H1 (cell line): Measurements from ENCODE around the gene GSTO1. TPM values are rescaled to one million over a fixed set of nuclear protein-coding genes. Genes with fewer than 3 reads are reported as not detected.

Experiments
- CTCF ChIA-PET: fragments of 300-600 bp; sonication (Branson Sonifier 250); formaldehyde crosslinking; loops from one replicate; lab custom pipeline; 2021; ENCODE audit not compliant: partially characterized antibody; lab: Charles Lee
- POLR2A ChIA-PET: fragments of 300-600 bp; sonication (Branson Sonifier 250); formaldehyde crosslinking; loops from one replicate; lab custom pipeline; 2021; ENCODE audit warnings: inconsistent platforms; ENCODE audit not compliant: partially characterized antibody; lab: Charles Lee
- DNase-seq, 2 experiments: peaks; one replicate each; pipeline versions ENCODE4 v3.0.0 to v3.0.0-alpha.2; 2010 to 2022; ENCODE audit warnings: low spot score in 2 of 2, low read depth in 1 of 2, mixed read lengths in 1 of 2
- FAIRE-seq: peaks from 2 replicates; lab custom pipeline; 2011; peaks lifted over from hg19 to GRCh38; lab: Jason Lieb, UNC
- H2AFZ ChIP-seq: 2 replicates; pipeline ENCODE4 v1.8.1; 2012; ENCODE audit warnings: low read length, inconsistent platforms
- H2AK5ac ChIP-seq: 2 replicates; pipeline ENCODE4 v1.6.1; 2013; ENCODE audit warnings: low read depth, low read length
- H2BK120ac ChIP-seq: replicated peaks from 2 replicates; pipeline ENCODE3; 2013; ENCODE audit warnings: low read depth, low read length, inconsistent platforms
- H2BK12ac ChIP-seq: 2 replicates; pipeline ENCODE4 v1.6.1; 2013; ENCODE audit warnings: low read depth, low read length
- H2BK15ac ChIP-seq: 2 replicates; pipeline ENCODE4 v1.6.1; 2013; ENCODE audit warnings: low read length
- H2BK20ac ChIP-seq: 2 replicates; pipeline ENCODE4 v1.6.1; 2013; ENCODE audit warnings: low read length
- H2BK5ac ChIP-seq: 2 replicates; pipeline ENCODE4 v1.6.1; 2013; ENCODE audit warnings: low read depth, low read length
- H3K14ac ChIP-seq: 2 replicates; pipeline ENCODE4 v1.6.1; 2013; ENCODE audit warnings: inconsistent platforms; ENCODE audit not compliant: insufficient read length
- H3K18ac ChIP-seq: 2 replicates; pipeline ENCODE4 v1.6.1; 2013; ENCODE audit warnings: low read length; ENCODE audit errors: extremely low read depth
- H3K23ac ChIP-seq: 2 replicates; pipeline ENCODE4 v1.6.1; 2013; ENCODE audit warnings: inconsistent platforms; ENCODE audit not compliant: insufficient read length
- H3K23me2 ChIP-seq: 2 replicates; pipeline ENCODE4 v1.6.1; 2013; ENCODE audit warnings: low read depth, low read length
- H3K27ac ChIP-seq: 2 replicates; pipeline ENCODE4 v1.6.1; 2011; ENCODE audit warnings: low read depth, low read length, inconsistent platforms
- H3K27me3 ChIP-seq, 4 experiments: replicated peaks in 1 of 4; 1 replicate in 1 of 4; 2 replicates in 3 of 4; pipeline versions ENCODE4 v1.6.1 to v1.8.1; 2011 to 2013; ENCODE audit warnings: low read length in 3 of 4, mild to moderate bottlenecking in 3 of 4, inconsistent platforms in 2 of 4, mixed read lengths in 2 of 4, moderate library complexity in 1 of 4; ENCODE audit not compliant: control insufficient read depth in 3 of 4, insufficient read depth in 3 of 4; ENCODE audit errors: extremely low read depth in 1 of 4
- H3K36me3 ChIP-seq, 4 experiments: 2 replicates each; pipeline versions ENCODE4 v1.6.1 to v1.8.1; 2011 to 2013; ENCODE audit warnings: mild to moderate bottlenecking in 4 of 4, low read length in 3 of 4, moderate library complexity in 2 of 4, control low read depth in 1 of 4, inconsistent platforms in 1 of 4; ENCODE audit not compliant: insufficient read depth in 4 of 4, control insufficient read depth in 2 of 4
- H3K4ac ChIP-seq: replicated peaks from 2 replicates; pipeline ENCODE3; 2013; ENCODE audit warnings: low read length, low read depth, mixed read lengths, inconsistent platforms; ENCODE audit not compliant: insufficient read length
- H3K4me1 ChIP-seq, 4 experiments: replicated peaks in 1 of 4; 1 replicate in 1 of 4; 2 replicates in 3 of 4; pipeline versions ENCODE4 v1.6.1 to v1.8.1; 2011 to 2013; ENCODE audit warnings: low read length in 3 of 4, inconsistent platforms in 2 of 4, mixed read lengths in 1 of 4; ENCODE audit not compliant: insufficient read depth in 4 of 4, control insufficient read depth in 3 of 4
- H3K4me2 ChIP-seq, 2 experiments: 2 replicates each; pipeline versions ENCODE4 v1.6.1 to v1.8.1; 2011 to 2013; ENCODE audit warnings: low read depth in 2 of 2, low read length in 2 of 2, control low read depth in 1 of 2, inconsistent platforms in 1 of 2, mild to moderate bottlenecking in 1 of 2; ENCODE audit not compliant: insufficient read depth in 1 of 2
- H3K4me3 ChIP-seq, 4 experiments: fragments of 200-600, 300-600 bp in 1 of 4; sonication (generic), shearing (Covaris generic), sonication (Bioruptor Twin) in 1 of 4; 2 replicates each; pipeline versions ENCODE4 v1.5.1 to v1.8.1; 2011 to 2016; ENCODE audit warnings: low read length in 4 of 4, low read depth in 3 of 4, control low read depth in 2 of 4, inconsistent platforms in 2 of 4, mild to moderate bottlenecking in 2 of 4, mixed read lengths in 1 of 4, moderate library complexity in 1 of 4; ENCODE audit not compliant: insufficient read depth in 2 of 4; ENCODE audit errors: extremely low read depth in 1 of 4
- H3K56ac ChIP-seq: replicated peaks from 2 replicates; pipeline ENCODE3; 2013; ENCODE audit warnings: low read depth, mild to moderate bottlenecking, mixed read lengths, low read length, inconsistent platforms; ENCODE audit not compliant: insufficient read length
- H3K79me1 ChIP-seq: 2 replicates; pipeline ENCODE4 v1.6.1; 2013; ENCODE audit warnings: low read depth, low read length, control low read depth
- H3K79me2 ChIP-seq, 2 experiments: 2 replicates each; pipeline versions ENCODE4 v1.6.1 to v1.8.1; 2012 to 2013; ENCODE audit warnings: low read length in 2 of 2, mild to moderate bottlenecking in 2 of 2, inconsistent platforms in 1 of 2; ENCODE audit not compliant: insufficient read depth in 2 of 2, control insufficient read depth in 1 of 2
- H3K9ac ChIP-seq, 4 experiments: replicated peaks in 1 of 4; 1 replicate in 1 of 4; 2 replicates in 3 of 4; pipeline versions ENCODE4 v1.6.1 to v1.8.1; 2011 to 2013; ENCODE audit warnings: low read depth in 3 of 4, low read length in 3 of 4, control low read depth in 2 of 4, mild to moderate bottlenecking in 2 of 4, moderate library complexity in 2 of 4, inconsistent platforms in 1 of 4; ENCODE audit errors: extremely low read depth in 1 of 4
- H3K9me3 ChIP-seq, 2 experiments: 2 replicates each; pipeline versions ENCODE4 v1.6.1 to v1.8.1; 2012 to 2013; ENCODE audit warnings: mild to moderate bottlenecking in 2 of 2, moderate library complexity in 2 of 2, control low read depth in 1 of 2, inconsistent platforms in 1 of 2, low read depth in 1 of 2, low read length in 1 of 2, mixed read lengths in 1 of 2; ENCODE audit not compliant: insufficient read depth in 2 of 2
- H4K20me1 ChIP-seq, 2 experiments: replicated peaks in 1 of 2; 2 replicates each; pipeline versions ENCODE3 to v1.8.1; 2011 to 2013; ENCODE audit warnings: inconsistent platforms in 2 of 2, low read length in 2 of 2, mild to moderate bottlenecking in 1 of 2; ENCODE audit not compliant: insufficient read depth in 2 of 2, control insufficient read depth in 1 of 2
- H4K5ac ChIP-seq: 2 replicates; pipeline ENCODE4 v1.6.1; 2013; ENCODE audit warnings: low read length, low read depth, mixed read lengths, inconsistent platforms; ENCODE audit not compliant: insufficient read length
- H4K8ac ChIP-seq: 2 replicates; pipeline ENCODE4 v1.8.0; 2013; ENCODE audit warnings: mild to moderate bottlenecking, moderate library complexity, low read length, inconsistent platforms; ENCODE audit not compliant: insufficient read depth; ENCODE audit errors: extremely low read depth
- H4K91ac ChIP-seq: replicated peaks from 2 replicates; pipeline ENCODE3; 2013; ENCODE audit warnings: low read length, mixed read lengths, inconsistent platforms; ENCODE audit not compliant: insufficient read length
- ASH2L ChIP-seq: fragments of 200-600, 300-600 bp; sonication (generic); IDR thresholded peaks from one replicate; pipeline ENCODE4 v1.7.1; 2017; ENCODE audit warnings: low read length
- BRCA1 ChIP-seq: IDR thresholded peaks from 2 replicates; pipeline ENCODE4 v1.6.1; 2012; ENCODE audit warnings: low read depth, low read length, improper control_type of control experiment
- KDM1A ChIP-seq: fragments of 200-600, 300-600 bp; sonication (generic); IDR thresholded peaks from 2 replicates; pipeline ENCODE4 v1.7.1; 2016; ENCODE audit warnings: mild to moderate bottlenecking, low read length, borderline replicate concordance
- KDM4A ChIP-seq: IDR thresholded peaks from one replicate; pipeline ENCODE4 v1.7.1; 2012; ENCODE audit warnings: low read depth, mild to moderate bottlenecking, moderate library complexity, low read length, inconsistent platforms; ENCODE audit not compliant: severe bottlenecking
- KDM5A ChIP-seq: fragments of 200-600 bp; IDR thresholded peaks from 2 replicates; pipeline ENCODE4 v1.7.1; 2012; ENCODE audit warnings: mild to moderate bottlenecking, low read length, inconsistent platforms, mixed read lengths
- RFX5 ChIP-seq: IDR thresholded peaks from 2 replicates; pipeline ENCODE4 v1.6.1; 2011; ENCODE audit warnings: low read depth, low read length, improper control_type of control experiment, borderline replicate concordance
- RNF2 ChIP-seq: fragments of 200-900, 300-1000 bp; sonication (generic); IDR thresholded peaks from 2 replicates; pipeline ENCODE4 v1.7.1; 2016; ENCODE audit warnings: borderline replicate concordance, low read depth, mild to moderate bottlenecking, antibody characterized with exemption, low read length; ENCODE audit not compliant: poor library complexity, severe bottlenecking; ENCODE audit errors: missing control alignments
- TBP ChIP-seq: IDR thresholded peaks from 2 replicates; pipeline ENCODE4 v1.6.1; 2011; ENCODE audit warnings: low read depth, low read length, improper control_type of control experiment
- WGBS, 2 experiments: shearing (Covaris generic) in 1 of 2; methylation state at CpG; one replicate each; pipeline versions ENCODE4 v1.1.6 to v1.1.7; 2013 to 2015; ENCODE audit warnings: low lambda C conversion rate in 2 of 2, mixed read lengths in 2 of 2, inconsistent platforms in 1 of 2, low coverage in 1 of 2, missing lambda C conversion rate in 1 of 2; ENCODE audit not compliant: insufficient replicate concordance in 2 of 2, insufficient coverage in 1 of 2, insufficient read length in 1 of 2; ENCODE audit errors: extremely low coverage in 1 of 2, missing lambda C conversion rate in 1 of 2; 5-methylcytosine and 5-hydroxymethylcytosine counted together
- polyA plus RNA-seq, 7 experiments: library from polyadenylated mRNA; depleted of rRNA in 3 of 7; stranded (reverse) in 5 of 7; unstranded in 2 of 7; fragments of >200 nt in 5 of 7; fragments of 200-250 nt in 2 of 7; gene quantifications; 1 replicate in 5 of 7; 2 replicates in 1 of 7; 4 replicates in 1 of 7; pipeline versions ENCODE4 v1.2.1 to v1.2.3, GENCODE V29; 2011 to 2013; ENCODE audit warnings: missing spikeins in 2 of 7, mixed read lengths in 2 of 7
- total RNA-seq: library from RNA; stranded (reverse); fragmentation: NEBNext Ultra II Directional; extraction: Animal tissue kit (Norgen Biotek cat#: 25700); gene quantifications from 2 replicates; pipeline ENCODE4 v1.2.1, GENCODE V29; 2021

The GSTO1 gene
- total and polyA plus RNA-seq, 2 of the 8 experiments (the other 6 are each of a cell fraction or from before 2014, with no cell fraction given) = 22.4 to 32.5 TPM

DNA sequence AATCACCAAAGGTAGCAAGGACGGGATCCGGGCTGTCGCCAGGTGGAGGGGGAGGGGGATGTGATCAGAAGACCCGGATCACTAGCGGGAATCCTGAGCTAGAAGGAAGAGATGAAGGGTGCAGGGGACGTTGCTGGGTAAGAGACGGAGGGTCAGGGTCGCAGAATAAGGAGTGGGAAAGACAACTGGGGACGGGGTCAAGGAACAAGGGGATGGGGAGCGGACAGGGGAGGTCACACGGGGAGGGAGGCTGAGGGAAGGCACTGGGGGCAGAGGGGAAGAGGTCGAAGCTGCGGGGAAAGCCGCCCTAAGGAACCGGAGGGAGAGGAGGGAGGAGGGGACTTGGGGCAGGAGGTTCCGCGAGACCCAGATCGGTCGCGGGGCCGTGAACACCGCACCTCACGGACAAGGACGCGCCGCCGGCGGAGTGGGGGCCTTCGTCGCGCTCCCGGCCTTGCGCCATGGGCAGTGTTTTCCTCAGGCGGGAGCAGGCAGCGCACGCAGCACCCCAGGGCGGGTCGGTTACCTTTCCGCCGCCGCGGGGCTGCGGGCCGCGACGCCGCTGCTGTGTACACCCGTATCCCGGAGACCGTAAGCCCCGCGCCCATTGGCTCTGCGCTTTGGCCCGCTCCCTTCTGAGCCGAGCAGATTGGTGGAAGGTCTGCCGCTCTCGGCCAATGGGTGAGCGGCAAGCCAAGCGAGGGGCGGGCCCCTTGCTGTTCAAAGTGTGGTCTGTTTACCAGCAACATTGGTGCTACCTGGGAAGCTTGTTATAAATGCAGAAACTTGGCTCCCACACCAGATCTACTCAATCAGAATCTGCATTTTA, 22.7 kb upstream of the GSTO1 start, which contains the start of gene CFAP43:
Gene CFAP43 (minus strand): TSS at position 581 of the 829 bp plus-strand sequence. CDS start 118 bp downstream, at position 463.
- Histone ChIP-seq H3K23me2 (peaks cover 9% of the 10 kb centered on the region), H3K14ac (no peak within 1 kb of the TSS), H3K27ac (peak within 1 kb of the TSS; percentile 67), H4K20me1 (no peaks in the 10 kb centered on the region), H3K56ac (no peak within 1 kb of the TSS), H3K4me3 (peak within 1 kb of the TSS; percentile 69 to 82 (median 76)), H3K4me1 (no peaks in the 10 kb centered on the region), H2AFZ (peak within 1 kb of the TSS; percentile 84), H3K18ac (no peak within 1 kb of the TSS), H2BK120ac (no peak within 1 kb of the TSS), H3K27me3 (peaks cover 0 to 2% (median 0%) of the 10 kb centered on the region in 4 experiments; a peak in 1 of 7 replicates), H3K9me3 (peaks cover 0 to 10% of the 10 kb centered on the region in 2 experiments; a peak in 2 of 4 replicates), H2BK15ac (no peak within 1 kb of the TSS), H3K4me2 (peak within 1 kb of the TSS; percentile 78 to 94), H2BK12ac (peak within 1 kb of the TSS; percentile 63; the same call in 1 of the 2 replicates), H3K23ac (no peak within 1 kb of the TSS), H3K4ac (no peak within 1 kb of the TSS), H2AK5ac (no peak within 1 kb of the TSS), H2BK20ac (no peak within 1 kb of the TSS), H3K79me1 (no peaks in the 10 kb centered on the region), H2BK5ac (peak within 1 kb of the TSS; percentile 83), H4K91ac (no peak within 1 kb of the TSS), H4K5ac (peak within 1 kb of the TSS; percentile 78), H3K36me3 (no peaks in the 10 kb centered on the region; a peak in 1 of 8 replicates), H3K79me2 (no peaks in the 10 kb centered on the region), H3K9ac (peak within 1 kb of the TSS; percentile 61 to 84 (median 83)), H4K8ac (peak within 1 kb of the TSS; percentile 91; the same call in 1 of the 2 replicates)
- WGBS, 2 experiments = 2% methylated on average over 40 of the region's 60 CpGs; no CpG with 5 or more reads in 1 of the 2 experiments
- DNase-seq (peak; percentile 88 to 99), FAIRE-seq (peak; percentile 98)
- ChIA-PET POLR2A (interaction anchor here (0.6 to 1.2 kb wide), 4 partner anchors 10 to 46 kb away, joined by 3 read pairs; no protein-coding TSS in a partner anchor), CTCF (interaction anchor here (0.6 to 1.5 kb wide), 4 partner anchors 25 to 221 kb away, joined by 3 to 5 read pairs (median 3); no protein-coding TSS in a partner anchor)
- TF ChIP-seq KDM5A (0 out of 2 replicates have a peak, but pooled peaks have one; percentile 24), BRCA1 (no peak), RFX5 (no peak), KDM4A (peak; percentile 97), TBP (peak; percentile 53; the same call in 1 of the 2 replicates), RNF2 (peak; percentile 31), KDM1A (peak; percentile 43; the same call in 1 of the 2 replicates), ASH2L (peak; percentile 86)
